Activated naive CD4-positive, alpha-beta T cell treated with anti-CD3 and anti-CD28 coated beads, Interleukin-2, amount 10 ng/mL, durations not matched to agents 5 hours and 36 hours (primary cell): ENCODE data around the gene EZH2. TPM values are rescaled to one million over a fixed set of nuclear protein-coding genes. Genes with fewer than 3 reads are reported as not detected.

Source experiments
- total RNA-seq, 2 experiments: library from RNA; stranded (reverse); gene quantifications; one replicate each; pipeline ENCODE4 v1.2.3, GENCODE V29; 2021

EZH2 gene
- total RNA-seq, result 10 to 100 TPM; 84.4 to 87.1 TPM

GRCh38 chr7:148884049-148884298 lies at the start of gene EZH2:
Gene EZH2, minus strand, starts transcription at chr7:148884291. Its CDS starts 36,993 bp downstream, at chr7:148847298.

Other genes with a start within 250 kb of the EZH2 start
- 10 to 100 TPM; 47.2 to 48.2 TPM for gene CUL1, start 185.4 kb downstream of the EZH2 start, total RNA-seq
- gene PDIA4, start 144.2 kb upstream of the EZH2 start, total RNA-seq, result 10 to 100 TPM; 85.5 to 87.2 TPM
- gene ZNF786, start 206.4 kb upstream of the EZH2 start, total RNA-seq, result 1 to 10 TPM; 7.9 to 8.0 TPM
- gene ZNF425, start 242.0 kb upstream of the EZH2 start, total RNA-seq, result under 1 TPM; 0.91 to 0.94 TPM